ENCODE measurements around the gene MYO7A.

MYO7A gene

GRCh38 chr11:77111946-77112345 lies 16.1 kb upstream of the MYO7A start:
- DNase-seq (ENCODE audit: low read depth, low spot score) = no peak

- DNase-seq (ENCODE audit: low read depth, low spot score) = no peak
Observed at GRCh38 chr11:77112641-77113381, 15.2 kb upstream of the MYO7A start.

- no peak for DNase-seq (ENCODE audit: low read depth, low spot score)
Observed at GRCh38 chr11:77113382-77114088, 14.5 kb upstream of the MYO7A start.

GRCh38 chr11:77114089-77114463 lies 14.0 kb upstream of the MYO7A start:
- DNase-seq (ENCODE audit: low read depth, low spot score) = no peak

GRCh38 chr11:77115181-77115611 lies 12.8 kb upstream of the MYO7A start:
- DNase-seq (ENCODE audit: low read depth, low spot score) = no peak

GRCh38 chr11:77115956-77116355 lies 12.1 kb upstream of the MYO7A start:
- no peak for DNase-seq (ENCODE audit: low read depth, low spot score)

GRCh38 chr11:77117492-77117891 lies 10.6 kb upstream of the MYO7A start:
- DNase-seq (ENCODE audit: low read depth, low spot score) = no peak

- no peak for DNase-seq (ENCODE audit: low read depth, low spot score)
Observed at GRCh38 chr11:77118086-77118485, 10.0 kb upstream of the MYO7A start.

- DNase-seq (ENCODE audit: low read depth, low spot score) = no peak
Observed at GRCh38 chr11:77118971-77119370, 9.1 kb upstream of the MYO7A start.

GRCh38 chr11:77119531-77119936 lies 8.5 kb upstream of the MYO7A start:
- no peak for DNase-seq (ENCODE audit: low read depth, low spot score)

GRCh38 chr11:77120571-77120970 lies 7.5 kb upstream of the MYO7A start:
- DNase-seq (ENCODE audit: low read depth, low spot score) = no peak

- DNase-seq (ENCODE audit: low read depth, low spot score) = no peak
Observed at GRCh38 chr11:77121096-77121640, 6.9 kb upstream of the MYO7A start.

GRCh38 chr11:77121876-77122575 lies 6.0 kb upstream of the MYO7A start:
- DNase-seq (ENCODE audit: low read depth, low spot score) = no peak

GRCh38 chr11:77122576-77123212 lies 5.4 kb upstream of the MYO7A start:
- DNase-seq (ENCODE audit: low read depth, low spot score) = no peak

GRCh38 chr11:77123591-77123990 lies 4.5 kb upstream of the MYO7A start:
- DNase-seq (ENCODE audit: low read depth, low spot score) = no peak

GRCh38 chr11:77124041-77124440 lies 4.0 kb upstream of the MYO7A start:
- DNase-seq (ENCODE audit: low read depth, low spot score) = no peak

- DNase-seq (ENCODE audit: low read depth, low spot score) = no peak
Observed at GRCh38 chr11:77124488-77124887, 3.6 kb upstream of the MYO7A start.

GRCh38 chr11:77125191-77125590 lies 2.9 kb upstream of the MYO7A start:
- no peak for DNase-seq (ENCODE audit: low read depth, low spot score)

GRCh38 chr11:77125695-77126094 lies 2.4 kb upstream of the MYO7A start:
- no peak for DNase-seq (ENCODE audit: low read depth, low spot score)

GRCh38 chr11:77126156-77126775 lies 1.8 kb upstream of the MYO7A start:
- no peak for DNase-seq (ENCODE audit: low read depth, low spot score)

GRCh38 chr11:77126861-77127234 lies 1.2 kb upstream of the MYO7A start:
- no peak for DNase-seq (ENCODE audit: low read depth, low spot score)
